ENCODE data around the gene ELP5. TPM values are rescaled to one million over a fixed set of nuclear protein-coding genes. Genes with fewer than 3 reads are reported as not detected.
A peak's percentile ranks its signal among the peaks of the same experiment; 100 is the strongest.

The ELP5 gene
- total RNA-seq, 1 experiment from 2014 or later, result 20.3 TPM

DNA sequence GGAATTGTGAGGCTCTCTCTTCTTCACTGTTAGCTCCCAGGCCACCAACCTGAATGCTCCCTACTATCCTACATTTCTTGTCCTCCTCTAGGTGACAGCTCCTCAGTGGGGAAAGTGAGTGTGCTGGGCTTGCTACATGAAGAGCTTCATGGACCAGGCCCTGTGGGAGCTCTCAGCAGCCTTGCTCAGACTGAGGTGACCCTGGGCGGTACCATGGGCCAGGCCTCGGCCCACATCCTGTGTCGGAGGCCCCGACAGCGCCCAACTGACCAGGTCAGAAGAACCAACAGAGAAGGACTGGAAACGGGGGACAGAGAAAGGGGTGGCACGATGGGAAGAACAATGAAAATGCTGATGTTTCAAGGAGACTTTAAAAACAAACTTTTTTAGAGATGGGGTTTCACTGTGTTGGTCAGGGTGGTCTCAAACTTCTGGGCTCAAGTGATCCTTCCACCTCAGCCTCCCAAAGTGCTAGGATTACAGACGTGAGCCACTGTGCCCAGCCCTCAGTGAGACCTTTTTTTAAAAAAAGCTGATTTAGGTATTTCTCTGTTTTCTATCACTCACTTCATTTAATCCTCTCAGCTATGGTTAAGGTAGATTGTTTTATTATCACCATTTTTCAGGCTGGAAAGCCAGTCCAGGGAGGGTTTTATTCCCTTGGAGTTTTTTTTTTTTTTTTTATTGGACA lies 4.9 kb downstream of the ELP5 start:
- peak overlapping the region; percentile 87 for H3K27ac Mint-ChIP-seq (ENCODE audit: unreplicated experiment)
- no TSS peak for BruUV-seq (replicated peaks)
- CTCF ChIA-PET, result no interaction called here
- peaks cover 11% of the 10 kb centered on the region for H3K4me1 Mint-ChIP-seq (ENCODE audit: low read depth, unreplicated experiment)
- H3K27me3 Mint-ChIP-seq (ENCODE audit: unreplicated experiment), result no peaks in the 10 kb centered on the region
- DNase-seq, result no peak
- no peak overlapping the region for H3K4me3 Mint-ChIP-seq (ENCODE audit: low read depth, unreplicated experiment)
- intact Hi-C loops (cut with micrococcal nuclease; ENCODE audit: unreplicated experiment), result no loop called here
- peaks cover 97% of the 10 kb centered on the region for H3K36me3 Mint-ChIP-seq (ENCODE audit: insufficient read depth, unreplicated experiment)
- TF ChIP-seq, protein P1, sequence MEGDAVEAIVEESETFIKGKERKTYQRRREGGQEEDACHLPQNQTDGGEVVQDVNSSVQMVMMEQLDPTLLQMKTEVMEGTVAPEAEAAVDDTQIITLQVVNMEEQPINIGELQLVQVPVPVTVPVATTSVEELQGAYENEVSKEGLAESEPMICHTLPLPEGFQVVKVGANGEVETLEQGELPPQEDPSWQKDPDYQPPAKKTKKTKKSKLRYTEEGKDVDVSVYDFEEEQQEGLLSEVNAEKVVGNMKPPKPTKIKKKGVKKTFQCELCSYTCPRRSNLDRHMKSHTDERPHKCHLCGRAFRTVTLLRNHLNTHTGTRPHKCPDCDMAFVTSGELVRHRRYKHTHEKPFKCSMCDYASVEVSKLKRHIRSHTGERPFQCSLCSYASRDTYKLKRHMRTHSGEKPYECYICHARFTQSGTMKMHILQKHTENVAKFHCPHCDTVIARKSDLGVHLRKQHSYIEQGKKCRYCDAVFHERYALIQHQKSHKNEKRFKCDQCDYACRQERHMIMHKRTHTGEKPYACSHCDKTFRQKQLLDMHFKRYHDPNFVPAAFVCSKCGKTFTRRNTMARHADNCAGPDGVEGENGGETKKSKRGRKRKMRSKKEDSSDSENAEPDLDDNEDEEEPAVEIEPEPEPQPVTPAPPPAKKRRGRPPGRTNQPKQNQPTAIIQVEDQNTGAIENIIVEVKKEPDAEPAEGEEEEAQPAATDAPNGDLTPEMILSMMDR (IDR thresholded peaks at IDR 0.05; ENCODE audit: unreplicated experiment), result no peak
- H3K9me3 Mint-ChIP-seq (ENCODE audit: low read depth, unreplicated experiment), result no peaks in the 10 kb centered on the region

DNA sequence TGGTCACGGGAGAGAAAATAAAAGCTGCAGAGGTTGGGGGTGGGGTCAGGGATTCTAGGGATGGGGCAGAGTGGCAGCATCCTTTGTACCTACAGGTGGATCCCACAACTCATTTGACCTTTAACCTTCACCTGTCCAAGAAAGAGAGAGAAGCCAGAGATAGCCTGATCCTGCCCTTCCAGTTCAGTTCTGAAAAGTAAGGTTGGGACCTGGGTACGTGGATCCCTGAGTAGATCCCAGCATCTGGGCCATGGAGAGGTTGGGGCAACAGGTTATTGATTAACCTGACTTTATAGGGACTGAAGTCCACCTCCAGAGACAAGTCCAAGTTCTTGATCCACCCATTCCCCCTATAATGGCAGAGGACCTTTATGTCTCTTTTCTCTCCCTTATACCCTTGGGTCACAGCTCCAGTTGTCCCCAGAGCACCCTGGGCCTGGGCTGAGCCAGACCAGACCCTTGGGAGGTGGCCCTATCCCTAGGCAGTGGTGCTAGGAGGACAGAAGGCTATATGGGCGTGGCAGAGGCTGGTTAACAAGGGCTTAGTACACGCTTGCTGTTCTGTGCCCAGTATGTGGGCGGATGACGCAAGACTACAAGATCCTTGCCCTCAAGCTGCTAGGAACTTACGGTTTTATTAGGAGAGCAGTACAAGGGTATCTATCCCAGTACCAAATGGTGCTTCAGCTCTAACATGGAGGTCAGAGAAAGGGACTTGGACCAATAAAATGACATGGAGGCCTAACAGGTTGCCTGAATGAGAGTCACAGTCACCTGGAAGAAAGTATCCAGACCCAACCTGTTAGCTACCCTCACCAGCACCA lies 6.9 kb downstream of the ELP5 start:
- peaks cover 97% of the 10 kb centered on the region for H3K36me3 Mint-ChIP-seq (ENCODE audit: insufficient read depth, unreplicated experiment)
- intact Hi-C loops (cut with micrococcal nuclease; ENCODE audit: unreplicated experiment), result no loop called here
- H3K4me1 Mint-ChIP-seq (ENCODE audit: low read depth, unreplicated experiment), result peaks cover 8% of the 10 kb centered on the region
- TF ChIP-seq, protein P1 (IDR thresholded peaks at IDR 0.05; ENCODE audit: unreplicated experiment), result no peak
- H3K27ac Mint-ChIP-seq (ENCODE audit: unreplicated experiment), result peak overlapping the region; percentile 90
- CTCF ChIA-PET, result no interaction called here
- BruUV-seq (replicated peaks), result no TSS peak
- no peaks in the 10 kb centered on the region for H3K9me3 Mint-ChIP-seq (ENCODE audit: low read depth, unreplicated experiment)
- no peak for DNase-seq
- peak overlapping the region; percentile 90 for H3K4me3 Mint-ChIP-seq (ENCODE audit: low read depth, unreplicated experiment)
- H3K27me3 Mint-ChIP-seq (ENCODE audit: unreplicated experiment), result no peaks in the 10 kb centered on the region

DNA sequence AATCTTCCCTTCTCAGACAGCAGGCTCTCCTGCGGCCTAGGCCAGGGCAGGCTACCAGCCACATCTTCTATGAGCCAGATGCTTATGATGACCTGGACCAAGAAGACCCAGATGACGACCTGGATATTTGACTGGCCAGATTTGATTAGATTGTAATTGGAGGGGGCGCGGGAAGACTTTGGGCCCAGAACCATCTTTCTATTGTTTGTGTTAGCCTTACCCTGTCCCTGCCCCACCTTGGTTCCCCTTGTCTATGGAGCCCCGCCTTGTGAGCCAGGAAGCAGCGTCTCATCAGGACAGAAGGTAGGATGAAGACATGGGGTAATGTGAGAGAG lies 7.5 kb downstream of the ELP5 start:
- Mint-ChIP-seq H3K36me3 (ENCODE audit: insufficient read depth, unreplicated experiment) (peaks cover 96% of the 10 kb centered on the region), H3K4me1 (ENCODE audit: low read depth, unreplicated experiment) (peaks cover 13% of the 10 kb centered on the region)
- CTCF ChIA-PET, result no interaction called here

DNA sequence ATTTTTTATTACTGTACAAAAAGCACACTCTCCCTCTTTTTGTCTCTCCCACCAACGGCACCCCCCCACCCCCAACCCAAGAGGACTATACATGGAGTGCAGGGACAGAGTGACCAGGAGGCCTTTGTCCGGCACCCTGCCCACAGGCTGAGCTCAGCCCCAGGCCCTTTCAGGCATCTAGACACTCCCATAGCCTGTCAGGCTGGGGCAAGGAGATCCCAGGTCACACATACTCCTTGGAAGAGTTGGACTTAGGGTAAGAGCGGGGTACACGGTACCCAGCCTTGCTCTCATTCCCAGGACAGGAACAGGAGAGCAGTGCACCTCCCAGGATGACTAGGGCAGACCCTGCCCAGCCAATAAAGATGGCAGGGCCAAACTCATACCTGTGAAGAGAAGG lies 8.1 kb downstream of the ELP5 start:
- TF ChIP-seq, protein P1 (IDR thresholded peaks at IDR 0.05; ENCODE audit: unreplicated experiment), result no peak
- no TSS peak for BruUV-seq (replicated peaks)
- Mint-ChIP-seq H3K27me3 (ENCODE audit: unreplicated experiment) (no peaks in the 10 kb centered on the region), H3K9me3 (ENCODE audit: low read depth, unreplicated experiment) (no peaks in the 10 kb centered on the region), H3K4me3 (ENCODE audit: low read depth, unreplicated experiment) (peak overlapping the region; percentile 90), H3K4me1 (ENCODE audit: low read depth, unreplicated experiment) (peaks cover 13% of the 10 kb centered on the region), H3K27ac (ENCODE audit: unreplicated experiment) (peak overlapping the region; percentile 90), H3K36me3 (ENCODE audit: insufficient read depth, unreplicated experiment) (peaks cover 90% of the 10 kb centered on the region)
- DNase-seq, result no peak
- CTCF ChIA-PET, result no interaction called here
- intact Hi-C loops (cut with micrococcal nuclease; ENCODE audit: unreplicated experiment), result no loop called here

More for the DNA sequence above, 7.5 kb downstream of the ELP5 start:
- no peak for DNase-seq
- Mint-ChIP-seq H3K4me3 (ENCODE audit: low read depth, unreplicated experiment) (peak overlapping the region; percentile 90), H3K9me3 (ENCODE audit: low read depth, unreplicated experiment) (no peaks in the 10 kb centered on the region), H3K27ac (ENCODE audit: unreplicated experiment) (peak overlapping the region; percentile 90), H3K27me3 (ENCODE audit: unreplicated experiment) (no peaks in the 10 kb centered on the region)
- TF ChIP-seq, protein P1 (IDR thresholded peaks at IDR 0.05; ENCODE audit: unreplicated experiment), result no peak
- intact Hi-C loops (cut with micrococcal nuclease; ENCODE audit: unreplicated experiment), result no loop called here
- BruUV-seq (replicated peaks), result no TSS peak

Measured in Calu3 (cell line).